ENCODE measurements around the gene VSTM4. TPM values are rescaled to one million over a fixed set of nuclear protein-coding genes. Genes with fewer than 3 reads are reported as not detected.

VSTM4 gene
- total RNA-seq, 1 donor from 2014 or later: 19.5 TPM

GRCh38 chr10:49141541-49142332 is 26.4 kb upstream of the VSTM4 start:
- H3K36me3 ChIP-seq: no peaks in the 10 kb centered on the region
- no peak for TF ChIP-seq CTCF (IDR thresholded peaks at IDR 0.05)
- H3K9me3 ChIP-seq: no peaks in the 10 kb centered on the region
- DNase-seq (no peak), ATAC-seq (no peak)
- H3K27ac ChIP-seq: no peak overlapping the region
- intact Hi-C loops (cut with DNase I): no loop called here
- H3K4me1 ChIP-seq: peaks cover 10% of the 10 kb centered on the region
- no peaks in the 10 kb centered on the region for H3K27me3 ChIP-seq
- no peak overlapping the region for H3K4me3 ChIP-seq

- no peak for ATAC-seq
- no peak for DNase-seq
- TF ChIP-seq CTCF (IDR thresholded peaks at IDR 0.05): no peak
- peaks cover 14% of the 10 kb centered on the region for H3K4me1 ChIP-seq
- H3K4me3 ChIP-seq: no peak overlapping the region
- intact Hi-C loops (cut with DNase I): no loop called here
- H3K27me3 ChIP-seq: no peaks in the 10 kb centered on the region
- no peaks in the 10 kb centered on the region for H3K9me3 ChIP-seq
- no peaks in the 10 kb centered on the region for H3K36me3 ChIP-seq
- no peak overlapping the region for H3K27ac ChIP-seq
Observed at GRCh38 chr10:49140304-49141177, 25.2 kb upstream of the VSTM4 start.

- ATAC-seq: no peak
- Histone ChIP-seq H3K27me3 (no peaks in the 10 kb centered on the region), H3K36me3 (no peaks in the 10 kb centered on the region), H3K9me3 (no peaks in the 10 kb centered on the region), H3K4me1 (peaks cover 17% of the 10 kb centered on the region), H3K27ac (peak overlapping the region; percentile 70), H3K4me3 (no peak overlapping the region)
- TF ChIP-seq CTCF (IDR thresholded peaks at IDR 0.05): no peak
- DNase-seq: no peak
- intact Hi-C loops (cut with DNase I): no loop called here
Observed at GRCh38 chr10:49139846-49140195, 24.5 kb upstream of the VSTM4 start.

GRCh38 chr10:49139028-49139845 is 23.9 kb upstream of the VSTM4 start:
- Histone ChIP-seq H3K9me3 (no peaks in the 10 kb centered on the region), H3K27me3 (no peaks in the 10 kb centered on the region), H3K36me3 (no peaks in the 10 kb centered on the region), H3K4me1 (peaks cover 17% of the 10 kb centered on the region), H3K27ac (peak overlapping the region; percentile 70), H3K4me3 (no peak overlapping the region)
- intact Hi-C loops (cut with DNase I): no loop called here
- no peak for DNase-seq
- no peak for TF ChIP-seq CTCF (IDR thresholded peaks at IDR 0.05)
- ATAC-seq: peak; percentile 14

- Histone ChIP-seq H3K4me3 (no peak overlapping the region), H3K9me3 (no peaks in the 10 kb centered on the region), H3K36me3 (no peaks in the 10 kb centered on the region), H3K27ac (peak overlapping the region; percentile 49), H3K4me1 (peaks cover 21% of the 10 kb centered on the region), H3K27me3 (no peaks in the 10 kb centered on the region)
- no peak for TF ChIP-seq CTCF (IDR thresholded peaks at IDR 0.05)
- intact Hi-C loops (cut with DNase I): no loop called here
- DNase-seq (no peak), ATAC-seq (peak; percentile 6)
Observed at GRCh38 chr10:49138361-49138891, 23.1 kb upstream of the VSTM4 start.
